COLO668 (cell line): ENCODE measurements around the gene MEF2C.
"Not testable (repeated sequence)": the region's sequence is repeated elsewhere in the genome, so short reads cannot be mapped to it uniquely, and the experiment has no call there.

ENCODE experiments used
- DNase-seq: peaks from one replicate; lab custom pipeline; 2025; ENCODE audit not compliant: unreplicated experiment; lab: John Stamatoyannopoulos, UW

The MEF2C gene

DNA sequence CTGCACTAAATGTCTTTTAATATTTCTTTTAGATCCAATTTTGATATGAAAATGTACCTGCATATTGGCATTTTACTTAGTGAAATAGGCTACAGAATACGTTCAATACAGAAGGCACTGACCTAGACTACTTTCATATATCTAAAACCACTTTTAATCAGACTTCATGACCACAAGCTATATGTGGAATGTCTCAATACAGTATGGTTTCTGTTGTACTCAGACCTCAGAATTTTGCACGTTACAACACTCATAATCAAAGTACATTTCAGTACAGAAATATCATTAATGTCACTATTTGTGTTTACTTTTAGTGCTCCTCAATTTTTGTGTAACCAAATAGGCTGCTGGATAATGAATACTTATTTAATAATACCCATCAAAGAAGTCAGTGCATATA is 74.8 kb downstream of the MEF2C start:
- DNase-seq = no peak

DNA sequence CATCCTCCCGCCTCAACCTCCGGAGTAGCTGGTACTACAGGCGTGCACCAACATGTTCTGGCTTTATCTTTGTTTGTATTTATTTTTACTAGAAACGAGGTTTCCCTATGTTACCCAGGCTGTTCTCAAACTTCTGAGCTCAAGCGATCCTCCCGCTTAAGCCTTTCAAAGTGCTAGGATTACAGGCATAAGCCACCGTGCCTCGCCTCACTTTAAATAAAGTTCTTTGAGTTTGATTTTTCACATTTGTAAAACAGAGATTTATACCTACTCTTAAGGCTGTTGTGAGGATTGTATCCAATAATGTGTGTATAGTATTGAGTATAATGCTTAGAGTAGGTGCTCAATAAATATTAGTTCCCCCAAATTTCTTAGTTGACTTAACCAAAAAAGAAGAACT is 75.7 kb downstream of the MEF2C start:
- no peak for DNase-seq

DNA sequence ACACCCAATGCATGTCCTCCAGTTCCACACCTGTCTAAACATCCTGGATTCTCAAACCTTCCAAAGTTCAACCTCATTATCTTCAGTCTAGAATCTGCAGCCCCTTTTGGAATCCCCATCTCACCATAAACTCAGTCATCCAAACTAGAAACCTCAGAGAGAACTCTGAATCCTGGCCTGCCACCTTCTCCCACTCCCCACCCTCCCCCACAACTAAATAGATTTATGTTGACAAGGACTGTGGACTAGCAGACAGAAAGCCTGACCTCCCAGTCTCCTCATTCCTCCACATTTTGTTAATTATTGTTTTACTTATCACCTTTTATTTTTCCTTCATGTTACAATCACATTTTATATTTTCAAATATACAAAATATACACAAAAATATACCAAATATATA is 76.6 kb downstream of the MEF2C start:
- no peak for DNase-seq

DNA sequence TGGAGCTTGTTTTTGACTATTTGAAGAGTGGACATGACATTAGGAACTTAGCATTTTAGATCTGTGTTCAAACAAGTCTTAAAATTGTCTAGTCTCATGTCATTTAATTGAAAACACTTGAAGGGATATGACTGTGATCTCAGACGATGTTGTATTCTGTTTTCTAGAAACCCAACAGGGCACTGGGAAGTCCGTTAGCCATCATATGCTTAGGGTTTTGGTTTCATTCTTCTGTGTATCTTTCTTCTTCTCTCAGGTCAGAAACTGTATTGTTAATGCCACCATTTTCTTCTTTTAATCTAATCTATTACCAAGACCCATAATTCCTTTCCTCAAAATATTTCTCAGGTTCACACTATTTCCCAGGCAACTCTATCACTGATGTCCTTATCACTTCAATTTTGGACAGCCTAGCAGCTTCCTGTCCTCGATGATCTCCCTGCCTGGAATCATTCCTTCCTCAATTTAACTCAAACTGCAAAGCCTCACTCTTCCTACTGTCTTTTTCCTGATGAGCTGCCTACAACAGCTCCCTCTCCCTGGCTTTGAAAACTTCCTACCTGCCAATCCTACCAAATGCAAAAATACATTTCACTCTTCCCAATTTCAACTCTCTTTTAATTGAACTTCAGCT is 77.7 kb downstream of the MEF2C start:
- no peak for DNase-seq

DNA sequence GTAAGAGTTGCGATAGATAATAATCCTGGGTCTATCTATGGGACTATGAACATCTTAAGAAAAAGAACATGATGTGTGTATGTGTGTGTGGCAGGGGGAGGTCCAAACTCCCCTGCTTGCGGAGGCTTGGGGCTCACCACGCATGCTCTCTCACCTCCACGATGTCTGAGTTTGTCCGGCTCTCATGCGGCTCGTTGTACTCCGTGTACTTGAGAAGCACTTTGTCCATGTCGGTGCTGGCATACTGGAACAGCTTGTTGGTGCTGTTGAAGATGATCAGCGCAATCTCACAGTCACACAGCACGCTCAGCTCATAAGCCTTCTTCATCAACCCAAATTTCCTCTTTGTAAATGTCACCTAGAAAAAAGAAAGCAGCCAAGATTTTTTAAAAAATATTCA is 78.5 kb downstream of the MEF2C start:
- no peak for DNase-seq

DNA sequence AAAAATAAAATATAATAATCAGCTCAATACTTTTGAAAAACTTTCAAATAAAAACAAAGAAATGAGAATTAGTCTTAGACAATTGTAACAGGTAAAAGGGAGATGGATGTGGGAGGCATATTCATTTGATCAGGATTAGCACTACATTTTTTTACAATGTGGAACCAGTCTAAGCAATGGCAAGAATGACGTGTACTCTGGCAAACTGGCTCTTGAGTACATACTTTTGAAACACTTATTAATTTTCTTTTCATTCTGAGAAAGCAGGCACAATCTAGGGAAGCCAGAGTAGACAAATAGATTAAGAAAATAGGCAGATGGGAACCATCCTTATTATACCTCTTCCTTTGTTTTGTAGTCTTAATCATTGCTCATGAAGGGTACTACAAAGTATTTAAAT is 79.7 kb downstream of the MEF2C start:
- no peak for DNase-seq

DNA sequence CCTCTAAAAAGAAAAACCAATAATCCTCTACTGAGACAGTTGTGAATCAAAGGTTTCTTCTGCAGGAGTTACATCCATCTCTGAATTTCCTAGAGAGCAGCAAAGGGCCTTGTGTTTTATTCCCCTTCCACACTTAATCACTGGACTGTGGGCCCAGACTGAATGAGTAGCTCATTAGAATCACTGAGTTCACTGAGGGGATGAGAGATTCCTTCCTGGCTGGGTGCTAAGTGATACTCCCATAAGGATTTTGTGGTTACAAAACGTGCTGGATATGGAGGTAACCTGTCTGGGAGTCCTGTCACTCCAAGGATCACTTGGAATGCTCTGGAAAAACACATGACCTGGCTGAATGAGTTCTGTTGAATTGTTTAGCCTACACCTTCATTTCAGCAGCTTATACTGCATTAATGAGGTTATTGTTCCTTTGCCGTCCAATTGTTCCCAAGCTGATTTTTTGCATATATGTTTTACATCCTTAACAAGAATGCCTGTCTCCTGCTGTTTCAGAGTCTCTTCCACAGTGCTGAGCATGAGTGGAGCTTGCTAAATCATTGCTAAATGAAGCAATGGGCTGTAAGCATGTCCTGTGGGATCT is 82.9 kb downstream of the MEF2C start:
- DNase-seq = no peak

DNA sequence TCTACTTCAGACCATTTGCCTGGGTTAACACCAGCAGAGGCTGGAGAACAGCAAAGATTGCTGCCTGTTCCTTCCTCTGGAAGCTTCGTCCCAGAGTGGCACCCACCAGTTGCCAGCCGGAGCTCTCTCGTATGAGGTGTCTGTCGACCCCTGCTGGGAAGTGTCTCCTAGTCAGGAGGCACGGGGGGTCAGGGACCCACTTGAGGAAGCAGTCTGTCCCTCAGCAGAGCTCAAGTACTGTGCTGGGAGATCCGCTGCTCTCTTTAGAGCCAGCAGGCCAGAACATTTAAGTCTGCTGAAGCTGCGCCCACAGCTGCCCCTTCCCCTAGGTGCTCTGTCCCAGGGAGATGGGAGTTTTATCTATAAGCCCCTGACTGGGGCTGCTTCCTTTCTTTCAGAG is 84.1 kb downstream of the MEF2C start:
- not testable (repeated sequence) for DNase-seq

DNA sequence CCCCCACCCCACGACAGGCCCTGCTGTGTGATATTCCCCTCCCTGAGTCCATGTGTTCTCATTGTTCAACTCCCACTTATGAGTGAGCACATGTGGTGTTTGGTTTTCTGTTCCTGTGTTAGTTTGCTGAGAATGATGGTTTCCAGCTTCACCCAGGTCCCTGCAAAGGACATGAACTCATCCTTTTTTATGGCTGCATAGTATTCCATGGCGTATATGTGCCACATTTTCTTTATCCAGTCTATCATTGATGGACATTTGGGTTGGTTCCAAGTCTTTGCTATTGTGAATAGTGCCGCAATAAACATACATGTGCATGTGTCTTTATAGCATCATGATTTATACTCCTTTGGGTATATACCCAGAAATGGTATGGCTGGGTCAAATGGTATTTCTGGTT is 89.2 kb downstream of the MEF2C start:
- not testable (repeated sequence) for DNase-seq

DNA sequence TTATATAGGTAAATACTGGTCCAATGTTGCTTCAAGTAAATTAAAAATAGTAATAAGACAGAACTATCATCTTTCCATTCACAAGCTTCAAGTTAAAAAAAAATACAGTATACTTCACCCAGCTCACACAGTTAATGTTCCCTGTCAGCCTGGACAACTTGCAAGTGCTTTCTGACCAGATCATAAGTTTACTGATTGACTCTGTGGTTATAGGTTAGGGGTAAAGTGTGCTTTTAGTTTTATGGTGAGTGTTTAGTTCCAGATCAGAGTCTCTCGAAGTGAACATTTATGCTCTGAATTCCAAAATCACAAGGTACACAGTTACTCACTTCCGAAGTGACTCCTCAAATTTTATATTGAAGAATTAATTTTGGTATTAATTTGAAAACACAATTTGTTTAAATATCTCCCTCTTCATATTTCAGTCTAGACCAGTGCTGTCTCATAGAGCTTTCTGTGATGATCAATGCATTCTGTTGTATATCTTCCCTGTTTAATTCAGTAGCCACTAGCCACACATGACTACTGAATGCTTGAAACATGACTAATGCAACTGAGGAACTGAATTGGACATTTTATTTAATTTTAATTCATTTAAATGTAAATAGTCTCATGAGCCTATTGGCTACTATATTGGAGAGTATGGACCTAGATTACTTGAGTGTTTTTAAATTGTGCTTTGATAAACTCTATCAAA is 90.7 kb downstream of the MEF2C start:
- no peak for DNase-seq

DNA sequence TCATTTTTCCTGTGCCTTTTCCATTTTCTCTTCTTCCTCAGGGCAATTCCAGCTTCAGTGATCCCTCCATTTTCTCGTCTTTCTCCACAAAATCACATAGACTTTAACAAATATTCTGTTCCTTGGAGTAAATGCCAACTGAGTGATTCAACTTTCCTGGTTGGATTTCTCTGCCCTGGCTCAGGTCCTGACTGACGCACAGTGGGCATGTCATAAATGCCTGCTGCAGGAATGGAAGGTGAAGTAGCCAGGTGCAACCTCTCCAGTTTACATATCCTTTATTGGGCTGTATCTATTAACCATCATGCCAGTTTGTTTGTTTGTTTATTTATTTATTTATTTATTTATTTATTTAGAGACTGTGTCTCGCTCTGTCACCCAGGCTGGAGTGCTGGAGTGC is 95.1 kb downstream of the MEF2C start:
- DNase-seq = no peak

DNA sequence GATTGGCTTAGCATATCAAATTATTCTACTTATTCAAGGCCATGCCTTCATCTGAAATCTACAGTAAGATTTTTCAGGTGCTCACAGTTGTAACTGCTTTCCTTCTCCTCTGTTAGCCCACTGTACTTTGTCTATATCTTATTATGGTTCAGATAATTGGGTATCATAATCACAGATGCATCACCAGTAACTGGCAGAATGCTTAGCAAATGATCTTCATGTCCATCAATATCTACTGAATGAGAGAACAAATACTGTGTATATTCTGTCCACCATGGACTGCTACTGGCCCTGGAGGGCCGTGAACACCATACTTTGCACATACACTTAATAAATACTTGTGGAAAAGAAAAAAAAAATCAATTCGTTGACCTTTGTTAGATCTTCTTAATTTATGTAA is 96.2 kb downstream of the MEF2C start:
- no peak for DNase-seq

DNA sequence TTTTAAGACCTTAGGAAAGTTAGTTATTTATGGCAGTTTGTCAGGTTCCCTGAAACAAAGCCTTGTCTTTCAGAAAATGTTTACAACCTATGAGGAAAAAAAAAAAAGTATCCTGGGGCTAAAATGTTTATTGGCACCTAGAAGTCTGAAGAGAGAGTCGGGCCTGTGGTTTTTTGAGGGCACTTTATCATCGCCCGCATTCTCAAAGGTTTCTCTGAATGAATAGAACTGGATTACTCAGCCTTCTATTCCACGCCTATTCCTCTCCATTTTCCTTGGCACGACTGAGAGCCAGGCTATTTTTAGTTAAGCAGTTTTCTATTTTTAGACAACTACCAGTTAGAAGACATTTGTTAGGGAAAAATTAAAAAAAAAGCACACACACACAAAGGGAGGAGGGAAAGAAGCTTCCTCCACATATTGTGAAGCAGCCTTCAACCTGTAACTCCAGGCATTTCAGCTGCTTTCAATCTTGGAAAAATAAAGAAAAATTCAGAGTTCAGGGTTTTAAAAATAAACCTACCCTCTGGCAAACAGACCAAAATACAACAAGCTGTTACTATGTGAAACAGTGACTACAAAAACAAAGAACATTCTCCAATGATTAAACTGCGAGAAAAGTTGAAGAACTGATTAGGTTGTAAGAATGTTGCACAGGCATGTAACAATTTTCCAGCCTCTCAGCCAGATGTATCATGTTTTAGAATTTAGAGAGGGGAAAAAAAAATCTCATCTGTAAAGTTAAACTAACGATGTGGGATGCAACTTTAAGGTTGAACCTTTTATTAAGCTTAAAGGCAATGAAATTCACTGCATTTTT is 97.0 kb downstream of the MEF2C start:
- no peak for DNase-seq

DNA sequence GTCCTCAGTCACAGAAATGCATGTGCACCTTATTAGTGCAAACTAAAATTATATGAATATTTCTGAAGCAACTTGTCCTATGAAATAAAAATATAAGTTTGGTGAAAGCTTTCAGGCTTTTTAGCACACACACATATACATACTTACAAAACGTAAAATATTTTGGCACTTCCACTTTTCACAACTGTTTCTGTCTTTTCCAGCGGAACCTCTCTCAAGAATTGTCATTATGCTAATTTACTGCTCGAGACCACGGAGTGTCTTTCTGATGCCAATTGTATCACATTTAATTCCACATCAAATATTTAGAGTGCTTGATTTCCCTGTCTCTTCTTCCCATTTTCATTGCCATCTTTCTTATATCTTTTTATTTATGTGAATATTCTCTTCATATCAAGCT is 100.4 kb downstream of the MEF2C start:
- no peak for DNase-seq

DNA sequence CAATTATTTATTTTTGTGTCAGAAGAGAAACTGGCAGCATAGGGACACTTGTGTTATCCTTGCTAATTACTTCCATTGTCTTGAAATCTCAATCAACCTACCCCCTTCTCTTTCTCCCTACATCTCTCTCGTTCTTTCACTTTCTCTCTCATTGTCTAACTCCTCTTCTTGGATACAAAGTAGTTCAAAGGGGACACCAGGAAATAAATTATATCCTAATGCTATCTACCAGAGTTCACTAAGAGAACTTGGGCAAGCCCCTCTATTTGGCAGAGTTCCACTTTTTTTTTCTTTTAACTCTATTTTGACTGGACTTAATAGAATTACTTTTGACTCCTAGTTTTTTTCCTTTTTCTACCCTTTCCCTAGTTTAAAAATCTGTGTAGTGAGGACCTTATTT is 102.2 kb downstream of the MEF2C start:
- no peak for DNase-seq

DNA sequence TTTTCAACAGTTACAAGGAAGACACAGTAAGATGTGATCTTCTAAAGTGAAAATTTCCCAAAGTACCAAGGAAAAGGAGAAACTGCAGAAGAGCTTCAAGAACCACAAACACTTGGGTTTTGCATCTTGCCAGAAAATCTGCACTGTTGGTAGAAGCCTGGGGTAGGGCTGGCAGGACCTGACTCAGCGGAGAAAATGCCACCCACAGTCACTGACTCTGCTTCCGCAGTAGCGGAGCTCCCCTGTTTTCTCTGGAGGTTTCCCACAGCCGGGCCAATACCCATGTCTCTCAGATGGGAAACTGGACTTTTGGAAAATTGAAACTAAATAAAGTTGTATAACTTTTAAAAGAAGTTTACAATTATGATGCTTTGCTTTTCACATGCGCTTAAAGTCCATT is 104.2 kb downstream of the MEF2C start:
- DNase-seq = no peak

DNA sequence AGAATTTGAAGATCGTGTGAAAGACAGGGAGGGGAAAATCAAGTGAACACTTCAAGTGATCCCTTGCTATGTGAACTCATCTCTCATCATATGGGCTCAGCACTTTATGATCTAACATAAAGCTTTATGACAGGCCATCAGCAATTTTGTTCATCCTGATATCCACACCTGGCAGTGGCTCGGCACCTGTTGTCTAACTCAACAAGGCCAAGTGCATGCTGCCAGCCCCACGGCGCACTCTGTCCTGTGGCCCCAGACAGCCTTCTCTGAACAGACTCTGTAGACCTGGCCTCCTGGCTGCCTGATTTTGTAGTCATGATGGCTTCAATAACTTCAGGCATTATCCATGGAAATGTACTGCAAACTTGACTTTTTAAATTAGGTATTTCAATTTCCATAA is 106.3 kb downstream of the MEF2C start:
- no peak for DNase-seq

DNA sequence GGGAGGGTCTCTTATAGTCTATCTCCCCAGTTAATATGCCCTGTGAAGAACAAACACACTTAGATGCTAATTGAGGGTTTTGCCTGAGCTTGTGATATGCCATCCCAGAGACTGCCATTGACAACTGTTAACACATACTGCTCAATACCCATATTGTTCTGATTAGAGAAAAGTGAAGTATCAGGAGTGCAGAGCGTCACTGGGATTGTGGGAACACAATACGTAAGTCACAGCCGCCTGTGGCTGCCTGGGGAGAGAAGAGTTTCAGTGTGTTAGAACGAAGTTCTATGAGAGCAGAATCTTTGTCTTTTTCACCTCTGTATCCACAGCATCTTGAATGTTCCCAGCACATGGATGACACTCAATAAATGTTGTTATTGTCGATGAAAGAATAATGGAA is 110.2 kb downstream of the MEF2C start:
- DNase-seq = no peak

DNA sequence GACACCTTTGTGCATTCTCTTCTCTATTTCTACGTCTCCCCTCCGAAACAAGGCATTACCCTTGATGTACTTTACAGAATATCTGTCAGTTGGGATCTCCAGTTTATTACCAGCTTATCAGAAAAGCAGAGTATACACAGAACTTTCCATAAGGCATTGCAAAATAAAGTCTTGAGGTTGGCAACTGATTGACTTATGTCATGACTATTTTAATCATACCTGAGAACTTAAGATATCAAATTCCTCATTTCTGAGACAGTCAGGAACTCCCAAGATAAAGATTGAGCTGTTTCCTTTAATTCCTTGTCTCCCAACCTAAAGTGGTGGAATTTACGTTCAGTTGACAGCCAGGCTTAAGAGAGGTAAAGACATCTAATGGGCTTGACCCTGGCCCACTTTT is 110.9 kb downstream of the MEF2C start:
- DNase-seq = no peak

DNA sequence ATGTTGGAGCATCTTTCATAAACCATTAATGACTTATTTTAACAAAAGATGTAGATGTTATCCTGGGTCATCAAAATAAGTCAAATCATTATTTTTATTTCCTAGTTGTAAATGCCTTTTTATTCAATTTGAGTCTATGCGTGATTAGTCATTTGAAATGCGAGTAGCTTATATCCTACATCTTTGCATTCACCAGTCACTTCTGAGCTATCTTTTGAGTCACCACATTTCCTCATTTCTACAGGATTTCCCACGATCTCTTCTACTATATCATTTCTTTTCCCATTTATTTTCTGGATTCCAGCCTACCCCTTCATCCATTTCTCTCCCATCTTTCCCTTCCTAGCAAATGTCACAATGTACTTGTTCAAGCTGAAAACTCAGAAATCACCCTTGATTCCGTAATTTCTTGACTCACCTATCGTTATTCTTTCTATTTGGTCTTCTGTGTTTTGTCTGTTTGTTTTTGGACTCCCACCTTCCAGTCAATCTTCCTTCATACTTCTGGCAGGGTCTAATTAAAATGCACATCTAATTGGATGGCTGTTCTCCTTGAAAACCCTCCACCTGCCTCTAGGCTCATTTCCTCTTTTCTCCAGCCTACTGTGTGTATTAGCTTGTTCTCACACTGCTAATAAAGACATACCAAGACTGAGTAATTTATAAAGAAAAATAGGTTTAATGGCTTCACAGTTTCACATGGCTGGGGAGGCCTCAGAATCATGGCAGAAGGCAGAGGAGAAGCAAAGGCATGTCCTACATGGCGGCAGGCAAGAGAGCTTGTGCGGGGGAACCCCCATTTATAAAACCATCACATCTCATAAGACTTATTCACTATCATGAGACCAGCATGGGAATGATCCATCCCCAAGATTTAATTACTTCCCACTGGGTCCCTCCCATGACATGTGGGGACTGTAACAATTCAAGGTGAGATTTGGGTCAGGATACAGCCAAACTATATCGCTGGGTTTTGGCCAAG is 112.4 kb downstream of the MEF2C start:
- DNase-seq = no peak

DNA sequence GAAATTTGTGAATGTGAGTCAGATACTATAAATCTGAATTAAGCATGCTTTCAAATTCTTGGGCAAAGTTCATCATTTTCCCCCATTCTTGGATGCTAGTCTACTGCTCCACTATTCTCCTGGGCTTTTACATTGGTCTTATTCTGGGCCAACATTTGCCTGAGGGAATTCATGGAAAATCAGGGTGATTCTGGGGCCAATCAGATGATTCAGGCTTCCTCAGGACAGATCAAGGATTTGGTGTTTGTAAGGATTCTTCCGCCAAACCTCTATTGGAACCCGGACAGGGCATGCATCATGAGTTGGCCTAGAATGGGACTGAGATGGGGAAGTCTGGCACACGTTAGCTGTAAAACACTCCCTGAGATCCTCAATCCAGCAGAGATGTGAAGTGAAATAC is 113.8 kb downstream of the MEF2C start:
- no peak for DNase-seq
